HG03432 (cell line): ENCODE measurements around the gene GALNT2.

Source experiments
- ATAC-seq: cut with Tn5 transposase; IDR thresholded peaks from one replicate; pipeline ENCODE4 v1.9.1; 2021; ENCODE audit warnings: mild to moderate bottlenecking, moderate library complexity; ENCODE audit not compliant: unreplicated experiment

The GALNT2 gene

DNA sequence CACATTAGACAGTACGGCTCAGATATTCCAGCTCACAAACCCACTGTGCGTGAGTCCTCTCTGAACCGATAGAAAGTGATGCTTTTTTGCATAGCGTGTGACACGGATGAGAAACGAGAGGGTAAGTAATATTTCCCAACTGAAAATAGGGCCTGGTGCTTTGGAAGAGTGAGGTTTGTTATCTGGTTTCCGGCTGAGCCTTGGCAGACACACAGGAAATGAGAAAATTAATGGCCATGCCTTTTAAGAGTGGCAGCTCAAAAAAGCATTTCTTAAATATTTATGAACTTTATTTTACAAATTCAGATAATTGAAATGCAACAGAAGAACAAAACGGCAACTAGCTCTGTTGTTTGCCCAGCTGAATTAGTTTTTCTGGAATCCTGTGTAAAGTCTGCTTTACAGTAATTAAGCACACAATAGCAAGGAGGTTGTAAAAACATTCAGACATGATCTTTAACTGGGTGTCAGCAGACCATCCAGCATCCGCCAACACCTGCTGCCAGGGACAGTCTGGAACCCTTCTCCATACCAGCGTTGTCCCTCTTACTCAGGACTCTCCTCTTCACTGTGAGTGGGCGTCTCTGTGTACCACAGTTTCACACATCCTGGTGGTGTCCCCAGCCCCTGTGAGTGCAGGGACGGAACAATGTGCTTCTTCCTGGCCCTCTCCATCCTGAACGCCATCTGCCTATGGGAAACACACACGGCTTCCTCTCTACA is 203.7 kb downstream of the GALNT2 start:
- peak; percentile 73 for ATAC-seq

DNA sequence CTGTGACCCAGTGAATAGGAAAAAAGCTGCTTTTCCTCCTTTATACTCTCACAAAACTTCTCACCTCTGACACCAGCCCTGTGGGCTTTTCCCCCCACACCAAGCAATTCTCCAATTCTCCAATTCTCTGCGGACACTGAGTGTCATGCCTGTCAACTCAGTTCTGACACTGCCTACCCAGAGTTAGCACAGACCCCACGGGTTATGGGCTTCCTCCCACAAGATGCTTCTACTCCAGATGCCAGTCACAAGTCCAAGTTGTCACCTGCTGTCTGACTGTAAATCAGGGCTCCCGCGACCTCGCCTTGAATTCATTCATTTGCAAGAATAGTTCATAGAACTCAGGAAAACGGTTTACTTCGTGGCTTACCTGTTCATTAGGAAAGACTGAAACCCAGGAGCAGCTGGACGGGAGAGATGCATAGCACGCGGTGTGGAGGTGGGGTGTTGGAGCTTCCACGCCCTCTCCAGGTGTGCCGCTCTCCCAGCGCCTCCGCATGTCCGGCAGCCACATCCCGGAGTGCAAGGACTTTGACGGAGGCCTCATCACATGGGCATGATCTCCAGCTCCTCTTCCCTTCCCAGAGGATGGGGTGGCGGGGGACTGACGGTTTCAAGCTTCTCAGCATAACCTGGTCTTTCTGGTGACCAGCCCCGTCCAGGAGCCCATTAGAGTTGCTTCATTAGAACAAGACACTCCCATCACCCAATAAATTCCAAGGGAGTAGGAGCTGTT is 204.4 kb downstream of the GALNT2 start:
- ATAC-seq, result no peak

- ATAC-seq, result no peak
These were observed 205.5 kb downstream of the GALNT2 start for GRCh38 chr1:230272557-230272956.

GRCh38 chr1:230273141-230273710 is 206.2 kb downstream of the GALNT2 start:
- no peak for ATAC-seq

GRCh38 chr1:230274254-230274653 is 207.2 kb downstream of the GALNT2 start:
- ATAC-seq, result no peak

DNA sequence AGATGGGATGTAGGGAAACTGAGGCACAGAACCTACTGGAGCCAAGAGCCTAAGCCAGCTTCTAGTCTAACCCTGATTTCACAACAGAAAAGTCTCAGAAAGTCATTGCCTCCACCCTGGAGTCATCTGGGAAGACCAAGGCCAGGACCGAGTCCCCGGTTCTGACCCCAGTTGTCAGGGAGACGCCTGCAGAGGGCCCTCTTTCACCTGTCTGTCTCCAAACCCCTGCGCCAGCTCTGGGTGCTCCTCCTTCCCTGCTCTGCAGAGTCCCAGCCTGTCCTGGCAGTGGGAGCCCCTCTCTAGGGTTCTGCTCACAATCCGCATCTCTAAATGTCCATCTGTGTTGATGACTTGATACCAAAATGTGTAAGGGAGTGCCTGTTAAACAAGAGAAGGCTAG is 209.4 kb downstream of the GALNT2 start:
- ATAC-seq, result no peak

DNA sequence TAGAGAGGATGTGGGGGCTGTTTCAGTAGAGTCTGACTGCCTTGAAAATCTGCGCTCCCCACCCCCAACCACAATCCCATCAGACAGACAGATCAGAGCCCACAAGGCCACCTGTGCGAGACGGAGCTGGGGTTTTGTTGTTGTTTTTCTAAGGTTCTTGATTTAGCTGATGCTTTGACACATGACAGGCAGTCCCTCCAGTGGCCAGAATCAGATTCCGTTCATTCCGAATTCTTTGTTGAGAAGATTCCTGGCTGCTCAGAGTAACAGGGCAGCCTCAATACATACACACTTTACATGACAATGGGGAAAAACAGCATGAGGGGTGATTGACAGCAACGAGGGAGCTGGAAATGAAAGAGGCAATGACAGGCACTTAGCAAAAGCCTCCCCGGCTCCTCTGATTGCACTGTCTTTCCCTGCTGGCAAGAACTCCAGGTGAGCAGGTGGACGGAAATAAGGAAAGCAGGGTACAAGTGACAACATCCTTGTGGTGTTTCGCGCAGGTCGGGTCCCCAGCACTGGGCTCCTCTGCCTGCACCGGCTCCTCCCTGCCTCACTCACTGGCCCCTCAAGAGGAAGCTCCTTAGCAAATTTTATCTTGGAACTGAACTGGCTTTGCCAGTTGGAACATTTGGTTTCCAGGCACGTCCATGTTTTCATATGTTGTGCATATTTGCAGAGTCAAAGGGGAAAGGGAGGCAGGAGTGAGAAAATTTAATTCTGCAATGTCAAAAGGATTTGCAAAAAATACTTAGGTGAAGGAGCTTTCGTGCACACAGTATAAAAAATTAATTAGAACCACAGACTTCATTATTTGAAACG is 210.4 kb downstream of the GALNT2 start:
- no peak for ATAC-seq

DNA sequence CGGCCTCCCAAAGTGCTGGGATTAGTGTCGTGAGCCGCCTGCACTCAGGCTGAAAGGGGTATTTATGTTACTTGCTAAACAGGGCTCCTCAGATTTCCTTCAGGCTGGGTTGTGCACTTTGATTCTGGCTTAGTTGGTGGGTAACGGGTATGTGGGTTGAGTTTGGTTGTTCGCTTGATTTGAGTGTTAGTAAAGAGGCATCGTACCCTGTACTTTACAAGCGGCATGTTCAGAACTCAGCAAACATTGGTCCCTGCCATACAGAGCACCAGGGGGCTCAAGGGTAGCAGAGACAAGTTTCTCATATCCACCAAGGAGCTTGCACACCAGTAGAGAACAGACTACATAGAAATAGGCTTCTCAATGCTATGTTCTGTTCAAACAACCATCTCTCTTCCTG is 211.3 kb downstream of the GALNT2 start:
- no peak for ATAC-seq

GRCh38 chr1:230278871-230279582 is 212.0 kb downstream of the GALNT2 start:
- no peak for ATAC-seq

GRCh38 chr1:230279583-230279945 is 212.5 kb downstream of the GALNT2 start:
- ATAC-seq, result no peak

- ATAC-seq, result no peak
These were observed 213.2 kb downstream of the GALNT2 start for GRCh38 chr1:230280054-230280795.

DNA sequence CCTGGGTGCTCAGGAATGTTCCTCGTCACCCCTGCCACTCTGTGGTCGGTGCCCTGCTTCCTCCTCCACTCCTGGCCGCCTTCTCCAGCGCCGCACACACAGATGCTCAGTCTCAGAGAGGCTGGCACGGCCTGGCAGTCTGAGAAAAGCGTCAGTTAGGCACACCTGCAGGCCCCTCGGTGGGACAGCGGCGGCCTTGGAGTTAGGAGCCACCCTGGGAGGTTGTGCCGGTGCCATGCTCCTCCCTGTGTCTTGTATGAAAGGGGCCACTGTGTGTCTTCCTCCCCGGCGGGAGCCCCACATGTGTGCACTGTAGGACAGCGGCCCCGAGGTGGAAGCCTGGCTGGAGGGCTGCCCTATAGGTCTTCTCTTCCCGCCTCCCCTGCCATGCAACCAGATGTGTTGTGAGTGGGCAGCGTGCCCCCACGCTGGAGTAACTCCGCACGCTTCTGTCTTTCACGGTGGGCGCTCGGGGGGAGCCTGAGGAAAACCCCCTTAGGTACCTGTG is 213.9 kb downstream of the GALNT2 start:
- no peak for ATAC-seq

GRCh38 chr1:230281556-230281955 is 214.5 kb downstream of the GALNT2 start:
- no peak for ATAC-seq

- peak; percentile 38 for ATAC-seq
These were observed 215.1 kb downstream of the GALNT2 start for GRCh38 chr1:230282157-230282556.

DNA sequence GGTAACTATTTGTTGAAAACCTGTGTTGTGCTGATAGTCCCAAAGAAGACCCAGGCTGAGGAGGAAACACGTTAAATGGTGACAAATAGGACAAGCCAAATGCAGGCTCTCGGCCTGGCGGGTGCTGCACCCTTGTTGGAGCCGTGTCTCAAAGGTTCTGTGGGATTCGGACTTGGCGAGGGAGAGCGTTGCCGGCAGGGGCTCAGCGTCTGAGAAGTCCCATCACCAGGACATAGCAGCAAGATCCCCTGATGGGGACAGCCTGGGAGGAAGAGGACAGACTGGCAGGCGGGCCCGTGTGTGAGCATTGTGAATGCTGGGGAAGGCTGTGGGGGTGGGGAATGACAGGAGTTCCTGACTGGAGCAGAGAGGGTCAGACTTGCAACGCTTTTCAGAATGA is 216.6 kb downstream of the GALNT2 start:
- no peak for ATAC-seq

DNA sequence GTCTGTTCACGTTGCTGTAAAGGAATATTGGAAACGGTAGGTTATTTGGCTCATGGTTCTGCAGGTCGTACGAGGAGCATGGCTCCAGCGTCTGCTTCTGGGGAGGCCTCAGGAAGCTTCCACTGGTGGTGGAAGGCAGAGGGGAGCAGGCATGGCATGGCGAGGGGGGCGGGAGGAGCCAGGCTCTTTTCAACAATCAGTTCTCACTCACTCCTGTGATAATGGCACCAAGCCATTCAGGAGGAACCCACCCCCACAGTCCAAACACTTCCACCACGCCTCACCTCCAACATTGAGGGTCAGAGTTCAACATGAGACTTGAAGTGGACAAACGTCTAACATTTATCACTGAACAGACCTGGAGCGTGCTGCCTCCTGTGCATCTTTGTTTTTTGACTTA is 217.9 kb downstream of the GALNT2 start:
- ATAC-seq, result no peak

GRCh38 chr1:230285351-230285750 is 218.3 kb downstream of the GALNT2 start:
- no peak for ATAC-seq

- ATAC-seq, result no peak
These were observed 219.3 kb downstream of the GALNT2 start for GRCh38 chr1:230286166-230286889.

DNA sequence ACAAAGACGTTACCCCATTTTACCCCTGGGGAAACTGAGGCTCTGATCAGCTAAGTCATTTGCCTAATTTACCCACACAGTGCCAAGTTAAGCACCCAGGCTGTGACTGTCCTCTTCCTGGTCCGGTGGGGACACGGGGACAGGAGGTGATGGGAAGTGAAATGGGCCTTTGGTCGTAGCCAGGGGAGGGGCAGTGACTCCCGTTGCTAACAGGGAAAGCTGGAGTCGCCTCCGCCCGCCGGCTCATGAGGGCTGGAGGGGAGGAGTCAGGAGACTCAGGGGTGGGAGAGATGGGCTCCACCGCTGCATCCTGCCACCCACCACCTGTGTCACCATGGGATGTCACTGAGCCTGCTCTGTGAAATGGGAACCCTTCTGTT is 219.8 kb downstream of the GALNT2 start:
- ATAC-seq, result no peak
